HG03064 (cell line): ENCODE measurements around the gene PES1.
"Not testable (repeated sequence)": the region's sequence is repeated elsewhere in the genome, so short reads cannot be mapped to it uniquely, and the experiment has no call there.

Experiments used
- ATAC-seq: cut with Tn5 transposase; IDR thresholded peaks from one replicate; pipeline ENCODE4 v1.9.1; 2021; ENCODE audit warnings: low read depth; ENCODE audit not compliant: unreplicated experiment

The PES1 gene

GRCh38 chr22:30578481-30578880, 13.2 kb downstream of the PES1 start:
- ATAC-seq: no peak

- ATAC-seq: no peak
Observed at GRCh38 chr22:30575859-30576258, 15.9 kb downstream of the PES1 start.

GRCh38 chr22:30574997-30575671, 16.6 kb downstream of the PES1 start:
- no peak for ATAC-seq

GRCh38 chr22:30574095-30574981, 17.4 kb downstream of the PES1 start, which contains the start of gene GAL3ST1:
Gene GAL3ST1, minus strand, starts transcription at chr22:30574665. Its CDS starts 17,273 bp downstream, at chr22:30557392.
- ATAC-seq: no peak

GRCh38 chr22:30573594-30574094, 18.1 kb downstream of the PES1 start:
- ATAC-seq: no peak

- ATAC-seq: no peak
Observed at GRCh38 chr22:30572840-30573593, 18.7 kb downstream of the PES1 start.

- ATAC-seq: no peak
Observed at GRCh38 chr22:30572210-30572609, 19.5 kb downstream of the PES1 start.

GRCh38 chr22:30569674-30570202, 22.0 kb downstream of the PES1 start:
- no peak for ATAC-seq

- no peak for ATAC-seq
Observed at GRCh38 chr22:30568137-30568805, 23.4 kb downstream of the PES1 start.

- not testable (repeated sequence) for ATAC-seq
Observed at GRCh38 chr22:30567277-30567676, 24.4 kb downstream of the PES1 start.

GRCh38 chr22:30566125-30566524, 25.6 kb downstream of the PES1 start:
- ATAC-seq: no peak

- no peak for ATAC-seq
Observed at GRCh38 chr22:30565341-30565740, 26.4 kb downstream of the PES1 start.

- no peak for ATAC-seq
Observed at GRCh38 chr22:30564761-30565119, 27.0 kb downstream of the PES1 start.

- no peak for ATAC-seq
Observed at GRCh38 chr22:30564045-30564760, 27.5 kb downstream of the PES1 start.

GRCh38 chr22:30562366-30562765, 29.3 kb downstream of the PES1 start:
- no peak for ATAC-seq

- no peak for ATAC-seq
Observed at GRCh38 chr22:30561402-30562189, 30.1 kb downstream of the PES1 start.

- ATAC-seq: not testable (repeated sequence)
Observed at GRCh38 chr22:30560643-30561202, 31.0 kb downstream of the PES1 start.

GRCh38 chr22:30559889-30560288, 31.8 kb downstream of the PES1 start:
- no peak for ATAC-seq
